ENCODE results near the gene BEST2. TPM values are rescaled to one million over a fixed set of nuclear protein-coding genes. Genes with fewer than 3 reads are reported as not detected.

BEST2 gene
- total and polyA plus RNA-seq, 5 experiments from 2014 or later = not detected

- Mint-ChIP-seq H3K27ac (peak overlapping the region in 1 of 10 donors; percentile 70), H3K27me3 (peaks cover 0 to 41% (median 23%) of the 10 kb centered on the region in 5 donors), H3K36me3 (no peaks in the 10 kb centered on the region), H3K4me1 (peaks cover 0 to 11% (median 5%) of the 10 kb centered on the region in 4 donors), H3K4me3 (peak overlapping the region in 1 of 10 donors; percentile 36), H3K9me3 (no peaks in the 10 kb centered on the region)
- no peak for DNase-seq
- no peak for ATAC-seq
- POLR2A ChIA-PET = no interaction called here
Observed at GRCh38 chr19:12756150-12756883, 4.7 kb downstream of the BEST2 start.

- Mint-ChIP-seq H3K9me3 (no peaks in the 10 kb centered on the region), H3K36me3 (no peaks in the 10 kb centered on the region), H3K4me3 (peak overlapping the region in 8 of 10 donors; percentile 14 to 57 (median 34)), H3K27ac (no peak overlapping the region), H3K27me3 (peaks cover 0 to 34% (median 17%) of the 10 kb centered on the region in 5 donors), H3K4me1 (peaks cover 0 to 11% (median 6%) of the 10 kb centered on the region in 4 donors)
- peak; percentile 81 to 82 for ATAC-seq
- DNase-seq = peak in 9 of 10 donors; percentile 32 to 70 (median 62)
- POLR2A ChIA-PET = interaction anchor here (0.5 to 0.7 kb wide), 3 partner anchors 14 to 37 kb away, joined by 3 to 5 read pairs (median 3); no protein-coding TSS in a partner anchor
Observed at GRCh38 chr19:12757544-12758274, 6.1 kb downstream of the BEST2 start.

- POLR2A ChIA-PET = interaction anchor here (0.8 to 1.2 kb wide), 4 partner anchors 11 to 38 kb away, joined by 3 to 5 read pairs (median 3); partner anchors contain the start of gene JUNB
- Mint-ChIP-seq H3K36me3 (peaks cover 0 to 6% (median 3%) of the 10 kb centered on the region in 3 donors), H3K27me3 (peaks cover 0 to 19% (median 10%) of the 10 kb centered on the region in 5 donors), H3K4me3 (no peak overlapping the region), H3K9me3 (no peaks in the 10 kb centered on the region), H3K27ac (no peak overlapping the region), H3K4me1 (peaks cover 0 to 11% (median 6%) of the 10 kb centered on the region in 4 donors)
- DNase-seq (no peak), ATAC-seq (no peak)
Observed at GRCh38 chr19:12759686-12760085, 8.1 kb downstream of the BEST2 start.

GRCh38 chr19:12763100-12763499, 11.5 kb downstream of the BEST2 start:
- Mint-ChIP-seq H3K27ac (no peak overlapping the region), H3K9me3 (no peaks in the 10 kb centered on the region), H3K27me3 (peaks cover 0 to 2% (median 0%) of the 10 kb centered on the region in 5 donors), H3K36me3 (peaks cover 0 to 10% (median 5%) of the 10 kb centered on the region in 3 donors), H3K4me1 (peaks cover 5 to 7% (median 6%) of the 10 kb centered on the region in 4 donors), H3K4me3 (no peak overlapping the region)
- ATAC-seq = no peak
- POLR2A ChIA-PET = interaction anchor here (0.5 to 1.5 kb wide), 3 partner anchors 84 to 1074 kb away, joined by 3 read pairs; no protein-coding TSS in a partner anchor
- no peak for DNase-seq

GRCh38 chr19:12764698-12765097, 13.1 kb downstream of the BEST2 start:
- Mint-ChIP-seq H3K4me1 (peaks cover 3 to 6% (median 5%) of the 10 kb centered on the region in 4 donors), H3K27me3 (no peaks in the 10 kb centered on the region), H3K4me3 (no peak overlapping the region), H3K27ac (peak overlapping the region in 1 of 10 donors; percentile 51), H3K36me3 (peaks cover 0 to 12% (median 5%) of the 10 kb centered on the region in 3 donors), H3K9me3 (no peaks in the 10 kb centered on the region)
- POLR2A ChIA-PET = interaction anchor here (0.7 to 20.9 kb wide), 5 partner anchors 13 to 148 kb away, joined by 3 to 1021 read pairs (median 4); partner anchors contain the start of genes JUNB, PRDX2 and THSD8
- ATAC-seq = no peak
- no peak for DNase-seq

GRCh38 chr19:12766051-12766521, 14.5 kb downstream of the BEST2 start:
- Mint-ChIP-seq H3K27ac (no peak overlapping the region), H3K4me1 (peaks cover 0 to 6% (median 2%) of the 10 kb centered on the region in 4 donors), H3K4me3 (peak overlapping the region in 2 of 10 donors; percentile 36 to 43), H3K9me3 (no peaks in the 10 kb centered on the region), H3K36me3 (peaks cover 0 to 12% (median 5%) of the 10 kb centered on the region in 3 donors), H3K27me3 (no peaks in the 10 kb centered on the region)
- DNase-seq (peak in 9 of 10 donors; percentile 65 to 88 (median 73)), ATAC-seq (peak; percentile 88 to 91)
- POLR2A ChIA-PET = interaction anchor here (0.6 to 20.9 kb wide), 6 partner anchors 9 to 81 kb away, joined by 4 to 1021 read pairs (median 6); partner anchors contain the start of genes JUNB, PRDX2 and THSD8

- Mint-ChIP-seq H3K4me3 (peak overlapping the region in 1 of 10 donors; percentile 38), H3K27ac (no peak overlapping the region), H3K9me3 (no peaks in the 10 kb centered on the region), H3K36me3 (peaks cover 0 to 12% (median 5%) of the 10 kb centered on the region in 3 donors), H3K27me3 (no peaks in the 10 kb centered on the region), H3K4me1 (peaks cover 0 to 6% (median under 1%) of the 10 kb centered on the region in 4 donors)
- ATAC-seq (no peak), DNase-seq (no peak)
- POLR2A ChIA-PET = interaction anchor here (1.2 to 20.9 kb wide), 4 partner anchors 8 to 80 kb away, joined by 4 to 1021 read pairs (median 8); partner anchors contain the start of genes JUNB, PRDX2 and THSD8
Observed at GRCh38 chr19:12767150-12767549, 15.6 kb downstream of the BEST2 start.

GRCh38 chr19:12767666-12768065, 16.1 kb downstream of the BEST2 start:
- no peaks in the 10 kb centered on the region for H3K27me3 Mint-ChIP-seq
- H3K27ac Mint-ChIP-seq = no peak overlapping the region
- no peaks in the 10 kb centered on the region for H3K9me3 Mint-ChIP-seq
- H3K4me1 Mint-ChIP-seq = peaks cover 0 to 6% (median under 1%) of the 10 kb centered on the region in 4 donors
- no peak for ATAC-seq
- no peak overlapping the region for H3K4me3 Mint-ChIP-seq
- H3K36me3 Mint-ChIP-seq = peaks cover 0 to 12% (median 5%) of the 10 kb centered on the region in 3 donors
- POLR2A ChIA-PET = interaction anchor here (20.9 kb wide), 1 partner anchor 30 kb away, joined by 1021 read pairs; the partner anchor contains the start of genes JUNB, PRDX2 and THSD8
- no peak for DNase-seq

- Mint-ChIP-seq H3K4me1 (peaks cover 5 to 8% (median 6%) of the 10 kb centered on the region in 4 donors), H3K36me3 (peaks cover 0 to 8% (median 2%) of the 10 kb centered on the region in 3 donors), H3K9me3 (no peaks in the 10 kb centered on the region), H3K27ac (no peak overlapping the region), H3K27me3 (no peaks in the 10 kb centered on the region), H3K4me3 (peak overlapping the region in 3 of 10 donors; percentile 45 to 65 (median 54))
- DNase-seq = peak in 4 of 10 donors; percentile 20 to 59 (median 38)
- ATAC-seq = peak; percentile 65 to 74
- POLR2A ChIA-PET = interaction anchor here (1.2 to 20.9 kb wide), 2 partner anchors 10 to 28 kb away, joined by 3 to 1021 read pairs; partner anchors contain the start of genes JUNB, PRDX2 and THSD8
Observed at GRCh38 chr19:12769689-12770088, 18.1 kb downstream of the BEST2 start.

- peaks cover 0 to 4% (median 0%) of the 10 kb centered on the region in 3 donors for H3K36me3 Mint-ChIP-seq
- no peak overlapping the region for H3K27ac Mint-ChIP-seq
- DNase-seq = no peak
- no peaks in the 10 kb centered on the region for H3K9me3 Mint-ChIP-seq
- no peaks in the 10 kb centered on the region for H3K27me3 Mint-ChIP-seq
- no peak overlapping the region for H3K4me3 Mint-ChIP-seq
- no peak for ATAC-seq
- H3K4me1 Mint-ChIP-seq = peaks cover 4 to 13% (median 5%) of the 10 kb centered on the region in 4 donors
- POLR2A ChIA-PET = interaction anchor here (1.2 to 20.9 kb wide), 2 partner anchors 11 to 26 kb away, joined by 3 to 1021 read pairs; partner anchors contain the start of genes JUNB, PRDX2 and THSD8
Observed at GRCh38 chr19:12770922-12771321, 19.3 kb downstream of the BEST2 start.

- DNase-seq = no peak
- ATAC-seq = no peak
- POLR2A ChIA-PET = interaction anchor here (1.5 to 20.9 kb wide), 2 partner anchors 10 to 25 kb away, joined by 5 to 1021 read pairs; partner anchors contain the start of genes JUNB, PRDX2 and THSD8
- Mint-ChIP-seq H3K27me3 (no peaks in the 10 kb centered on the region), H3K27ac (no peak overlapping the region), H3K36me3 (peaks cover 0 to 4% (median 0%) of the 10 kb centered on the region in 3 donors), H3K4me3 (no peak overlapping the region), H3K4me1 (peaks cover under 1 to 14% (median 6%) of the 10 kb centered on the region in 4 donors), H3K9me3 (no peaks in the 10 kb centered on the region)
Observed at GRCh38 chr19:12772323-12772722, 20.7 kb downstream of the BEST2 start.

Data from naive thymus-derived CD8-positive, alpha-beta T cell (primary cell).